ENCODE measurements around the gene CCNL1.

DNA sequence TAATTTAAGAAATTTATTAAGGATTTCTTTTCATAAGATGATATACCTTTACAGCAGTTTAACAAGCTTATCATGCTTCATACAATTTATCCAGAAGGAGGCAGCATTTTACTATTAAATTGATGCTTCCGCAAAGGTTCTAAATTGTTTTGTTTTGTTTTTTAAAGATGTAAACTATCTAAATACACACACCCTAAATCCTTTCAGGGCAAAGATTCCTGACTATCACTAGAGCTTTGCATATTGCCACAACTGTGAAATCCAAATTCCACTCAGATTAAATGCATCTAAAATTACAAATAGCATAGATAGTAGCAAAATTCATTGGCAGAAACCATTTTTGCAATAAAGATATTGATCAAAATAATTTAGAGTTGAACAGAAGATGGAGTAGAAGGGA lies 44.5 kb upstream of the CCNL1 start:
- TF ChIP-seq, protein P1, sequence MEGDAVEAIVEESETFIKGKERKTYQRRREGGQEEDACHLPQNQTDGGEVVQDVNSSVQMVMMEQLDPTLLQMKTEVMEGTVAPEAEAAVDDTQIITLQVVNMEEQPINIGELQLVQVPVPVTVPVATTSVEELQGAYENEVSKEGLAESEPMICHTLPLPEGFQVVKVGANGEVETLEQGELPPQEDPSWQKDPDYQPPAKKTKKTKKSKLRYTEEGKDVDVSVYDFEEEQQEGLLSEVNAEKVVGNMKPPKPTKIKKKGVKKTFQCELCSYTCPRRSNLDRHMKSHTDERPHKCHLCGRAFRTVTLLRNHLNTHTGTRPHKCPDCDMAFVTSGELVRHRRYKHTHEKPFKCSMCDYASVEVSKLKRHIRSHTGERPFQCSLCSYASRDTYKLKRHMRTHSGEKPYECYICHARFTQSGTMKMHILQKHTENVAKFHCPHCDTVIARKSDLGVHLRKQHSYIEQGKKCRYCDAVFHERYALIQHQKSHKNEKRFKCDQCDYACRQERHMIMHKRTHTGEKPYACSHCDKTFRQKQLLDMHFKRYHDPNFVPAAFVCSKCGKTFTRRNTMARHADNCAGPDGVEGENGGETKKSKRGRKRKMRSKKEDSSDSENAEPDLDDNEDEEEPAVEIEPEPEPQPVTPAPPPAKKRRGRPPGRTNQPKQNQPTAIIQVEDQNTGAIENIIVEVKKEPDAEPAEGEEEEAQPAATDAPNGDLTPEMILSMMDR (optimal IDR thresholded peaks at IDR 0.05 in 1 of 3, IDR thresholded peaks at IDR 0.05 in 1 of 3, conservative IDR thresholded peaks at IDR 0.05 in 1 of 3; ENCODE audit: extremely low read depth in 1 of 3, insufficient read depth in 2 of 3, low read length in 3 of 3): peak in 2 of 3 experiments; percentile 28 to 29
- no peak for TF ChIP-seq EZH2 (IDR thresholded peaks at IDR 0.05; ENCODE audit: low read length)
